ENCODE results near the gene SLC1A2.

DNA sequence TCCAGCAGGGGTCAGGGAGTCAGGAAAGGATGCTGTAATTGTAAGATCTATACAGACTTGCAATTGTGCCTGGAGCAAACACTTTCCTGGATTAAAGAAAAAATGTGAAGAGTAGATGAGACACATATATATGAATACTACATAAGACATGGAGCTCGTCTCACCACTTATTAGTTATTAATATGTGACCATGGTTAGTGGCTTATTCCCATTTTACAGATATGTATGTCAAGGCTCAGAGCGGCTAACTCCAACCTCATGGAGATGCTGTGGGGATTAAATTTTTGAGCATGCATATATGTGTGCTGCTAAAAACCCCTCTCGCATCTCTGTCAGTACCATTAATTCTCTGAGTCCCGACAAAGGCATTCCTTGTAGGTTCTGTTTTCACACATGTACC is 125.7 kb downstream of the SLC1A2 start:
- TF ChIP-seq, protein P1, sequence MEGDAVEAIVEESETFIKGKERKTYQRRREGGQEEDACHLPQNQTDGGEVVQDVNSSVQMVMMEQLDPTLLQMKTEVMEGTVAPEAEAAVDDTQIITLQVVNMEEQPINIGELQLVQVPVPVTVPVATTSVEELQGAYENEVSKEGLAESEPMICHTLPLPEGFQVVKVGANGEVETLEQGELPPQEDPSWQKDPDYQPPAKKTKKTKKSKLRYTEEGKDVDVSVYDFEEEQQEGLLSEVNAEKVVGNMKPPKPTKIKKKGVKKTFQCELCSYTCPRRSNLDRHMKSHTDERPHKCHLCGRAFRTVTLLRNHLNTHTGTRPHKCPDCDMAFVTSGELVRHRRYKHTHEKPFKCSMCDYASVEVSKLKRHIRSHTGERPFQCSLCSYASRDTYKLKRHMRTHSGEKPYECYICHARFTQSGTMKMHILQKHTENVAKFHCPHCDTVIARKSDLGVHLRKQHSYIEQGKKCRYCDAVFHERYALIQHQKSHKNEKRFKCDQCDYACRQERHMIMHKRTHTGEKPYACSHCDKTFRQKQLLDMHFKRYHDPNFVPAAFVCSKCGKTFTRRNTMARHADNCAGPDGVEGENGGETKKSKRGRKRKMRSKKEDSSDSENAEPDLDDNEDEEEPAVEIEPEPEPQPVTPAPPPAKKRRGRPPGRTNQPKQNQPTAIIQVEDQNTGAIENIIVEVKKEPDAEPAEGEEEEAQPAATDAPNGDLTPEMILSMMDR (IDR thresholded peaks at IDR 0.05; ENCODE audit: insufficient read depth, low read depth, low read length): no peak
- TF ChIP-seq EZH2 (IDR thresholded peaks at IDR 0.05; ENCODE audit: insufficient read depth, low read length): no peak
